GM06990 (cell line): ENCODE data around the gene RGS5.

Experiments used
- DNase-seq: peaks from one replicate; pipeline ENCODE4 v3.0.0-alpha.2; 2011; ENCODE audit not compliant: insufficient read length; ENCODE audit errors: extremely low read depth
- H3K27me3 ChIP-seq: replicated peaks from 2 replicates; pipeline ENCODE4 v1.6.0; 2011; ENCODE audit warnings: low read length; ENCODE audit not compliant: control insufficient read depth, insufficient read depth
- H3K36me3 ChIP-seq: 2 replicates; pipeline ENCODE4 v1.5.1; 2011; ENCODE audit warnings: low read length; ENCODE audit not compliant: control insufficient read depth, insufficient read depth
- H3K4me3 ChIP-seq: replicated peaks from 2 replicates; pipeline ENCODE4 v1.5.1; 2011; ENCODE audit warnings: low read depth, mild to moderate bottlenecking, control low read depth, low read length
- TF ChIP-seq, protein P1 (sequence below): IDR thresholded peaks from 2 replicates; pipeline ENCODE4 v1.5.1; 2011; ENCODE audit warnings: low read length, control low read depth, mild to moderate bottlenecking, inconsistent platforms; ENCODE audit not compliant: insufficient read depth, poor library complexity, severe bottlenecking

The RGS5 gene

DNA sequence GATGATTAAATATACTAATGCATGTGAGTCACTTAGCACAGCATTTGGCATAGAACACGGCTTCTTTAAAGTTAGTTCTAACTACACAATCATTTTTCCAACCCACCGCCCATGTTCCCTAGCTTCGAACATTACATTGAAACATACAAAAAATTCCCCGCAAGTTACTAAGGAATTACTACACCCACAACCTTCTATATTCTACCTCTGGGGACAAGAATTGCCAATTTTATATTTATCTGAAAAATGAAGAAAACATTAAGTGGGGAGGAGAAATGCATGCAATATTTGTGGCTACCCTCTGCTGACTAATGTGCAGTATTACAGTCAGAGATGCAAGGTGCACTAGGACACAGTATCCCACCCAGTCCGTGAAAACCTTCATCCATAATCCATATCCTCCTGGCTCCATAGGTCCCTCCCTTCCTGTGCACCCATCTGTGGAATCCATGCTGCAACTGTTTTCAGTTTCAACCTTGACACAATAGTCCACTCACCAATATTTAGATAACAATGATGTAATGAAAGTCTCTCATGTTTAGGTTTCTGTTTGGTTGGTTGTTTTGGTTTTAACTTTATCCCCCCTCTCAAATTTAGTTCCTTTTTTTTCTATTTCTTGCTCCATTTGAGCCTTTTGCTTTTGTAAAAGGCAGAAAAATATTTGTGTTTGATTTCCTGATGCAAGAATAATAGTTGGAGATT, 31.6 kb downstream of the RGS5 start:
- Histone ChIP-seq H3K27me3 (no peaks in the 10 kb centered on the region), H3K36me3 (no peaks in the 10 kb centered on the region), H3K4me3 (no peak overlapping the region)
- TF ChIP-seq, protein P1, sequence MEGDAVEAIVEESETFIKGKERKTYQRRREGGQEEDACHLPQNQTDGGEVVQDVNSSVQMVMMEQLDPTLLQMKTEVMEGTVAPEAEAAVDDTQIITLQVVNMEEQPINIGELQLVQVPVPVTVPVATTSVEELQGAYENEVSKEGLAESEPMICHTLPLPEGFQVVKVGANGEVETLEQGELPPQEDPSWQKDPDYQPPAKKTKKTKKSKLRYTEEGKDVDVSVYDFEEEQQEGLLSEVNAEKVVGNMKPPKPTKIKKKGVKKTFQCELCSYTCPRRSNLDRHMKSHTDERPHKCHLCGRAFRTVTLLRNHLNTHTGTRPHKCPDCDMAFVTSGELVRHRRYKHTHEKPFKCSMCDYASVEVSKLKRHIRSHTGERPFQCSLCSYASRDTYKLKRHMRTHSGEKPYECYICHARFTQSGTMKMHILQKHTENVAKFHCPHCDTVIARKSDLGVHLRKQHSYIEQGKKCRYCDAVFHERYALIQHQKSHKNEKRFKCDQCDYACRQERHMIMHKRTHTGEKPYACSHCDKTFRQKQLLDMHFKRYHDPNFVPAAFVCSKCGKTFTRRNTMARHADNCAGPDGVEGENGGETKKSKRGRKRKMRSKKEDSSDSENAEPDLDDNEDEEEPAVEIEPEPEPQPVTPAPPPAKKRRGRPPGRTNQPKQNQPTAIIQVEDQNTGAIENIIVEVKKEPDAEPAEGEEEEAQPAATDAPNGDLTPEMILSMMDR, result peak; percentile 36
- DNase-seq, result no peak

DNA sequence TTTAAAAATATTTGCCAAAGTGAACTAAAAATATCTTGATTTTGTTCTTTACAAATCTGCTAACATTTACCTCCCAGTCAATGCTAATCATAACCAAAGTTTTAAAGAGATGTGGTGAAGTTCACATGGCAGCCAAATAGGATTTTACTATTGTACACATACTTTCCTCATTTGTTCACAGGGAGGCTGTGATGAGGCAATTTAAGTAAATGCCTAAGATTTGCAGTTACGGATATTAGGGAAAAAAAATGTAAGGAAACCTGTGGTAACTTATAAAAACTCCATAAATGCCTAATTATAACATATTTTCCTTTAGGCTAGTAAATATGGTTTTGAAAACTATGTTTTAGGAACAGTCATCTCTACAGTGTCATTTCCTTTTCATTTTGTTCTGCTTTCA, 32.4 kb downstream of the RGS5 start:
- Histone ChIP-seq H3K36me3 (no peaks in the 10 kb centered on the region), H3K27me3 (no peaks in the 10 kb centered on the region), H3K4me3 (no peak overlapping the region)
- DNase-seq, result no peak
- TF ChIP-seq, protein P1, result no peak

DNA sequence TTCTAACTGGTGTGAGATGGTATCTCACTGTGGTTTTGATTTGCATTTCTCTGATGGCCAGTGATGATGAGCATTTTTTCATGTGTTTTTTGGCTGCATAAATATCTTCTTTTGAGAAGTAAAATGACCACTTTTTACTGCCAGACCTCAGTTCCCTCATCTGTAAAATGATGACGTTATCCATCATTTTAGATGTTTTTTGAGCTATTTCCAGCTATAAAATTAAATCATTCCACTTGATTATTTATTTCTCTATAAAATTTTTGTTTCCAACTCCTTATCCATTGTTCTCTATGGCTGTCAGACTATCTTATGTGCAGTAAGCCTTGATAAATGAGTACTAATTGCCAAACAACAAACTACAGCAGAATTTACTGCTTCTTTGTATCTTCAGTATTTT, 33.2 kb downstream of the RGS5 start:
- DNase-seq, result no peak
- no peaks in the 10 kb centered on the region for H3K27me3 ChIP-seq
- no peaks in the 10 kb centered on the region for H3K36me3 ChIP-seq
- TF ChIP-seq, protein P1, result no peak
- no peak overlapping the region for H3K4me3 ChIP-seq

DNA sequence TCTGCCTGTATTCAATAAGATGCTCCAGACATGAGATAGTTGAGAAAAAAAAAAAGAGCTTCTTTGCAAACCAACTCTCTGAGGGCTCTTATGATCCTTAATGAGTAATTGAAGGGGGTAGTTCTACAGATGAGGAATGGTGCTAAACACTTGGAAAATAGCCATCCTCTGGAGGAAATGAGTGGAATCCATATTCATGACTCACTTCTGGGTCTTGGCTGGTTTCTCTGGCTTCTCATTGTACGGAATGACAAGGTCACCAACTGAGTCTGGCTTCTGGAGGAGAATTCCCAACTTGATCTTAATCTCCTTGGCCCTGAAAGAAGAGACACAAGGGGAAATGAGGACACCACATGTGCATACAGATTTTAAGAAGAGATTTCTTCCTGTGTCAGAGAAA, 34.7 kb downstream of the RGS5 start:
- Histone ChIP-seq H3K36me3 (no peaks in the 10 kb centered on the region), H3K27me3 (no peaks in the 10 kb centered on the region), H3K4me3 (no peak overlapping the region)
- TF ChIP-seq, protein P1, result no peak
- DNase-seq, result no peak

DNA sequence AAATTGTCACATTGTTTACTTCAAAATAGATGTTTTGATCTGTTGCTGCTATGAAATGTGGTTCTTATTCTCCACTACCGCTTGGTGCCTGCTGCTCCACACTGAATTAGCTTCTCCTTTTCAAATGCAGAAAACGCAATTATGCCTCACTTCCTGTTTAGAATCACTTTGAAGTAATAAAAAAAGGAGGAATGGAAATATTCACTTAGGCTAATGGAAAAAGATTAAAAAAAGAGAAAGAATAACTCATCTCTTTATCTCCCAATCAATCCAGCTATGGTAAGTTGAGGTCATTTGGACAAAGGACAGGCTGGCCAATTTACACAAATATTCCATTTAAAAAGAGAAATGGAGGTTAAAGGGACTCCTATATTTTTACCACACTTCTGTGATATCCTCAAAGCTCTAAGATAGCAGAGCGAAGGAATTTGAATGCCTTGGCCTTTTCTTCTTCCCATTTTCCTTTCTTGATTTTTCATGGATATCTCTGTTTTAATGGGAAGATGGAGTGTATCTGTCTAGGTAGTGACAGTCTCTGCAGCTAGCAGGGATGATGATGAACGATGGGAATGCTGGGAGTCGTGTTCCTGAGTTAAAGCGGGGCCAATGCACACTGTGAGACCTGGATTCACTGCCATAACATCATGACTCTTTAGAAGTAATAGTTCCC, 35.7 kb downstream of the RGS5 start:
- no peak for DNase-seq
- H3K4me3 ChIP-seq, result no peak overlapping the region
- TF ChIP-seq, protein P1, result no peak
- no peaks in the 10 kb centered on the region for H3K27me3 ChIP-seq
- H3K36me3 ChIP-seq, result no peaks in the 10 kb centered on the region

DNA sequence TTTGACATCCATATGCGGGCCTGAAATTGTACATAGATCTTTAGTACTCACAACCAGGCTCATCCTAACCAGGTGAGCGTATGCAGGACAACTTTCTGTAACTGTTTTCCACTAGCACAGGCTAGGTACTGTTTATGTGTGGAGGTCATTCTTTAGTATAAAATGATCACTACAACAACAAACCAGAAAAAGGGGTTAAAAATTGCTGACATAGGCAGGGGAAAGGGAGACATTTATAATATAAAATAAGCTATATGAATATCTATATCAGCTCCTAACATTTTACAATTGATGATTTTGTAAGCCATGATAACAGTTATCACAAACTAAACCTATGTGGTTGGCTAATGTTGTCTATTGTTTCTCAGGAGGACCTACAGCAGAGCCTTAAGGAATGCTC, 37.6 kb downstream of the RGS5 start:
- H3K27me3 ChIP-seq, result no peaks in the 10 kb centered on the region
- no peaks in the 10 kb centered on the region for H3K36me3 ChIP-seq
- TF ChIP-seq, protein P1, result no peak
- no peak for DNase-seq
- no peak overlapping the region for H3K4me3 ChIP-seq
